HG02884 (cell line): ENCODE data around the gene GLI1.
"Not testable (repeated sequence)": the region's sequence is repeated elsewhere in the genome, so short reads cannot be mapped to it uniquely, and the experiment has no call there.

Experiments used
- ATAC-seq: cut with Tn5 transposase; IDR thresholded peaks from one replicate; pipeline ENCODE4 v1.9.1; 2021; ENCODE audit warnings: mild to moderate bottlenecking, moderate library complexity; ENCODE audit not compliant: unreplicated experiment

GLI1 gene

DNA sequence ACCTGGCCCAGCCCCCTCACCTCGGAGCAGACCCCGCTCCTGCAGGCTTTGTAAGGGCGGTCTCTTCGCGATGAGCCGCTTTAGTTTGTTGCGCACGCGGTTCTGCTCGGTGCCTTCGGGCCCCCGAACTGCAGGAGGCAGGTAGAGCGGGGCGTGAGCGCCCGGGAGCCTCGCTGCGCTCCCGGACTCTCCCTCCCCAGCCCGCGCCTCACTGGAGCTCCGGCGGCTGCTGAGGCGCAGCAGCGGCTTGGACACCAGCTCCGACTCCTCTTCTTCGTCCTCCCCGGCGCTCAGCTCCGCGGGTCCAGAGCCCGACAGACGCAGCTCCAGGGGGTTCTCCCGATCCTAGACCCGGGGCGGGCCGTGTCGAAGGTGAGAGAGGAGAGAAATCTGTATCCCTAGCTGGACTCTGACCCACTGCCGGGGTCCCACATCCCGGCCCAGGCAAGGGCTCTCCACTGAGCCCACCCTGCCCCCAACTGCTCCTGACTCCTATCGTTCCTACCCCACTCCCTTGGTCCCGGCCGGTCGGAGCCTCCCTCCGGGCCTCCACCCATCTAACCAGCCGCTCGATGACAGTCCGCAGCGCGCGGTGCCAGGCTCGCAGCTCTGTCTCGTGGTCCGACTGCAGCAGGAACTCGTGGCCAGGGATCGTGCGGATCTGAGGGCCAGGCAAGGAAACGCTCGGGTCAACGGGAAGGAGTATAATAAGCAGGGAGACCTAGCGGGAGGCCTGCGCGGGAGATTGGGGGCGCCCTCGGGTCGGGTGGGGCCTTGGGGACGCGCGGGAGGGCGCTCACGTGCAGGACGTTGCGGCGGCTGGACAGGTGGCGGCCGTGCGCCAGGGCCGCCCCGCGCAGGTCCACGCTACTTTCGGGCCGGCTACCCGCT is 15.9 kb downstream of the GLI1 start:
- ATAC-seq: no peak

DNA sequence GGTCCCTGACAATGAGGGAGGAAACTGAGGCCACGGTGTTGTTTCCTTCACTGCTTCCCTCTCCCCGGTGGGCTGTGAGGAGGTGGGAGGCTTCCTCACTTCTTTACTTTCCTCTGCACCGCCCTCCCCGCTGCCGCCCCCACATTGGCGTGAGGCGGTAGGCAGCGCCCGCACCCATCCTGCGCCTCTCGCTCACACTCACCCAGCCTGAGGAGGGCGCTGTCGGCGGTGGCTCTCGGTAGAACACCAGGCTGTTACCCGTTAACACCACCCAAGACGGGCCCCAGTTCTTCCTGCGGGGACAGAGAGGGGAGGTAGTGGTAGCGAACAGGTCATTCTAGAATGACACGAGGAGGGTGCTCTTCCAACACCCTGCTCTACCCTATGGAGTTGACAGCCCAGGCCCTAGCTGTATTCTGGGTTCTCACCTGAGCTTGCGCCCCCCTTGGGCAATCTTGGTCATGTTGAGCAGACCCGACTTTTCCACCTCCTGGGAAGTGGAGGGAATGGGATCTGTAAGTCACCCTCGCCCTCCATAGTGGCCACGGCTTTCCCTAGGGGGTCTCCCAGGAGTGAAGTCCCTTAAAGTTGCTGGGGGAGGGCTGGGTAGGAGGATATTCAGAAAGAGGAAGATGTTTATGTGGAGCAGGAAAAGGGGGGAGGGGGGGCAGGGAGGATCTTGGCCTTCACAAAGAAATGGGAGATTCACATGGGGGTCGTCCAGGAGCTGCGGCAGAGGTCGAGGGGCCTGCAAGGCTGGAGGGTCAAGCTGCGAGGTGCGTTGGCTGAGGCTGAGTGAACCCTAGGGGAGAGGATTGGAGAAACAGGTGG is 16.8 kb downstream of the GLI1 start:
- ATAC-seq: no peak

DNA sequence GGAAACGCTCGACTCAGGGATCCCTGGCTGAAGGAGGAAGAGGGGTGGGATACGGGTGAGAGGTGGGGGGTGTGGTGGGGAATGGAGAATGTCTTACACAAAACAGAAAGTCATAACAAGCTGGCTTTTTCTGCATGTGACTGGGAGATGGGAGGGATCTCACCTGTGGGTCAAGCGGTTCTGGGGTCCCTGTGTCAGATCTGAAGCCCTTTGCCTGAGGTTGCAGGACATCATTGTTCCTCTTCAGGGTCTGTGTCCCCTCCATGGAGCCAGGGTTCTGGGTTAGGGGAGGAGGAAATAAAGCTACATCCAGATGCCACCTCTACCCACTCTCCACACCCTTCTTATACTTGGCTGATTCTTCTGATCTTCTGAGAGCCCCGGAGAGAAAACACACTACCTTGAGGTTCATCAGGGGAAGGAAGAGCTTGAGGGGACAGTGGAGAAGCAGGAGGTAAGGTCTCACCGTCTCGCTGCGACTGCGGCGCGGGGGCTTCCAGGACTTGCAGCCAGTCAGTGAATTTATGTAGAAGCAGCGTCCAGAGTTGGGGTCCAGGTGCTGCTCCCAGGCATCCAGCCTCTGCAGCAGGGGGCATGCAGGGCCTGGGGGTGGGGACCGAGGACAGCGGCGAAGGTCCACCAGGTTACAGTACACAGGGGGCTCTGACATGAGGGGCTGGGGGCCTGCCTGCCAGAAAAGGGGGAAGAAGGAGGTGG is 17.6 kb downstream of the GLI1 start:
- ATAC-seq: no peak

DNA sequence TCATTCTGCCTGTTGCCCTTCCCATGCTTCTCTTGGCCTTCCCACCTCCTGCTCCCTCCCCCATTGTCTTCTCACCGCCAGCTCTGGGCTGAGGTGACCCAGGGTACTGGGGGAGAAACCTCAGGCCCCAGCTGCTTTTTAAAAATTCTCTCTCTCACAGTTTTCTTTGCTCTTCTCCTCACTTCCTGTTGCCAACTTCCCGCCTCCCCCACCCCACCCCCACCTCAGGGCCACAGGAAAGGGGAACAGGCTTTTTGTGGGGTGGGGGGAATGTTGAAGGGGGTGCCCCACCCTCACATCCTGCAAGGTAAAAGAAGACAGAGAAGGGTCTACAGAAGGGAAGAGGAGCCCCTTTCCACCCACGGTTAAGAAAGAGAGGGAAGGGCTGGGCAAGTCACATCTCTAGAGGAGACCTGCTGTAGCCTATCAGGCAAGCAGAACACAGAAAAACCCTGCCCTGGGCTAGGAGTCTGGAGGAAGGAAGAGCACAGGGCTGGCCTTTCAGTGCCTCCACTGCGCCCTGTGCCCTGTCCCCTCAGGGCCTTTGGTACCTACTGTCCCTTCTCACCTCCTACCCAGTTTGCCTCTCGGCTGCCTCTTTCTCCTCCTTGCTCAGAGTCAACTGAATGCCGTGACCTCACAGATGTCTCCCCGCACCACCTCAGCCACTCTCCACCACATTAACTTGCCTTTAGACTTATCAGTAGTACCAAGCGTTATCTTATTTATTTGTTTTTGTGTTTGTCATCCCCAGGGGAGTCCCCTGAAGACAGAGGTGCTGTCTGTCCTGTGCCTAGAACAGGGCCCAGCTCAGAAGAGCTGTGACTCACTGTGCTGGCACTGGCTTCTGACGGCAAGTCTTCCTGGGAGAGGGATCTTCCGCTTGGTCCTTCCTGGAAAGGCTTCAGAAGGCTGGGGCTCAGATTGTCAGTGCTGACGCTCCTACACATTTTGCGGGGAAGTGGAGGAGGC is 18.4 kb downstream of the GLI1 start:
- ATAC-seq: peak; percentile 41

DNA sequence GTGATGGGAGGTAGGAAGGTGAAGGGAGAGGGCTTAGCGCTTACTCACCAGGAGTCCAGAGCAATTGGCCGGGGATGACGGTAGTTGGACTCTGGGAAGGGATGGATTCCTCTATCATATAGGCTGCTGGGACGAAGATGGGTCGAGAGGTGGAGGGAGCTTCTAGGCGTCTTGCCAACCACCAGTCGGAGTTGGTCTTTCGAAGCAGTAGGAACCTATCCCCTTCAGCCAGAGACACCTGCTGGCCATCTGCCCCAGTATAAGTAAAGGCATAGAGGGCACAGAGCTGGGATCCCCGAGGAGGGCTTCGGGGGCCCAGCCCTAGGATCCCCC is 19.4 kb downstream of the GLI1 start:
- no peak for ATAC-seq

DNA sequence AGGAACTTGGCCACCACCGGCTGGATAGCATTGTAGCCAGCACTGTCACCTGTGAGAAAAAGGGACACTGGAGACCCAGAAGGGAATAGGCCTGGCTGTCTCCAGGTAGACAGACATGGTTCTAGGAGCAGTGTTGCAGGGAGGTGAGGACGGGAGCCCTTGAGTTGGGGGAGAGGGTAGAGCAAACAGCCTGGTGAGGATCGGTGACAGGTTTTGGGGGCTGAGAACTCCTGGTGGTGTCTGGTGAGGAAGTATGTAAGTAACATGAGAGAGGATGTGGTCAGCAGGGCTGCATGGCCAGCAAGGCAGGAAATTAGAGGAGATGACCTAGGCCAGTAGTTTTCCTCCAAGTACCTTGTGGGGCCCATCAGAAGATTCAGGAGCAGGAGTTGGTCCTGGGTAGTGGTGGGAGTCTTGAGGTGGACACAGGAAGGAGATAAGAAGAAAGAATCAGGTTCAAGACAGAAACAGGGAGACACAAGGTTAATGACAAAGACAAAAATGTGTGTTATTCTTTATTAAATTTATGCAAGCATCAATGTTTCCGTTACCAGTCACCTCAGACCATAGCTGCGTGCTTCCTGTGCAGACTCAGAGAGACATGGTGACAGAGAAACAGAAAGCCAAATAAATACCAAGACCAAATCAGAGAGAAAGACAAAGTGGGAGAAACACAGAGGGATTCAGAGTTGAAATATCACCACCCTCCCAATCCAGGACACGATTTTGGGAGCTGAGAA is 20.0 kb downstream of the GLI1 start, which contains the start of gene ARHGAP9:
Gene ARHGAP9, minus strand, starts transcription at position 491 of the 740 bp plus-strand sequence. Its CDS starts 460 bp downstream, at position 31.
- peak; percentile 35 for ATAC-seq

DNA sequence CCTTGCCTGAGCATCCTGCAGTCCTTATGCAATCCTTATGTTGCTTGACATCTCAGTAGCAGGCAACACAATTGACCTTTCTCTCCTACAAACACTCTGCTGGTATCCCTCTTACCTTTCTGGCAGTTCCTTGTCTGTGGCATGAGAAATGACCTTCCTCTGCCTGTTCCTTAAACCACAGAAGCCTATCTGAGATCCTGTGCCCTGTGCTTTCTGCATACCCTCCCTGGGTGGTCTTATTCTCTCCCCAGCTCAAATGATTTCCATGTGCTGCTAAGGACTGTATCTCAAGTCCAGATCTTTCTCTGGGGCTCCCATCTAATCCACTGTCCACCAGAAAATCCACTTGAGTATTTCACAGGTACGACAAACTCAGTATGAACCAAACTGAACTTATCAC is 22.1 kb downstream of the GLI1 start:
- no peak for ATAC-seq

DNA sequence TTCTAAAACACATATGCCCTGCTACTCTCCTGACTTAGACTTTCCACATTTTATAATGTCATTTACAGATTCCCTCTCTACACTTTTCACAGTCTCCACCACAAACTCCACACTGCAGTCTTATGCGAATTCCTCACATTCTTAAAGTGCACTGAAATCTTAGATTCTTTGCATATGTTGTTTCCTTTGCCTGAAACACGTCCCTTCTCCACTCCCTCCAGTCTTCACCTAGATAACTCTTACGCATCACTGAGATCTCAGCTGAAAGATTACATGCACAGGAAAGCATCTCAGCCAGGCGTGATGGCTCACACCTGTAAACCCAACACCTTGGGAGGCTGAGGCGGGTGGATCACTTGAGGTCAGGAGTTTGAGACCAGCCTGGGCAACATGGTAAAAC is 23.9 kb downstream of the GLI1 start:
- no peak for ATAC-seq

DNA sequence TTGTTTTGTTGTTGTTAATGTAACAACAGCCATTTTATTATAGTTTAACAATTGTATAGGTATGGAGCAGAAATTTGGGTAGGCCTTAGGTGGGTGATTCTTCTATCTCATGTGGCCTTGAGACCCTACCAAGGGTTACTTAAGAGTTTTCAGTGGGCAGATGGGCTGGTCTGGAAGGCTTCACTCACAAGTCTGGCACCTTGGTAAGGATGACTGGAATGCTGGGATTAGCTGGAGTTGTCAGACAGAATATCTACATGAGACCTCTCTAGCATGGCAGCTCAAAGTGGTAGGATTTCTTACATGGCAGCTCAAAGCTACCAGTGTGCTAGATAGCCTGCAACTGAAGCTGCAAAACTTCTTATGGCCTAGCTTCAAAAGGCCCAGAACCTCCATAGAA is 26.1 kb downstream of the GLI1 start:
- no peak for ATAC-seq

DNA sequence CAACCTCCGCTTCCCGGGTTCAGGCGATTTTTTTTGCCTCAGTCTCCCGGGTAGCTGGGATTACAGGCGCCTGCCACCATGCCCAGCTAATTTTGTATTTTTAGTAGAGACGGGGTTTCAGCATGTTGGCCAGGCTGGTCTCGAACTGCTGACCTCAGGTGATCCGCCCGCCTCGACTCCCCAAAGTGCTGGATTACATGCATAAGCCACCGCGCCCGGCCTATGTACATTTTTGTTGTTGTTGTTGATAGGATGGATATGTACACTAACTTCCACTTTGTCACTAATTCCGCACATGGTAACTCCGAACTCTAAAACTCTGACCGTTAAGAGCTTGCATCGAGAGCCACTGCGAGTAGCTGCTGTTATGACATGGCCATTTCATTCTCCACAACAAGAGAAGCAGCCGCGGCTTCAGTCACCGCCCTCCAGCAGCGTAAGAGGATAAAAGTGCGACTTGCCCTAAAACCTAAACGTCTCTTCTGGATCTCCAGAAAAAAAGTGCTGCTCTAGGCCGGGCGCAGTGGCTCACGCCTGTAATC is 27.5 kb downstream of the GLI1 start:
- ATAC-seq: no peak

DNA sequence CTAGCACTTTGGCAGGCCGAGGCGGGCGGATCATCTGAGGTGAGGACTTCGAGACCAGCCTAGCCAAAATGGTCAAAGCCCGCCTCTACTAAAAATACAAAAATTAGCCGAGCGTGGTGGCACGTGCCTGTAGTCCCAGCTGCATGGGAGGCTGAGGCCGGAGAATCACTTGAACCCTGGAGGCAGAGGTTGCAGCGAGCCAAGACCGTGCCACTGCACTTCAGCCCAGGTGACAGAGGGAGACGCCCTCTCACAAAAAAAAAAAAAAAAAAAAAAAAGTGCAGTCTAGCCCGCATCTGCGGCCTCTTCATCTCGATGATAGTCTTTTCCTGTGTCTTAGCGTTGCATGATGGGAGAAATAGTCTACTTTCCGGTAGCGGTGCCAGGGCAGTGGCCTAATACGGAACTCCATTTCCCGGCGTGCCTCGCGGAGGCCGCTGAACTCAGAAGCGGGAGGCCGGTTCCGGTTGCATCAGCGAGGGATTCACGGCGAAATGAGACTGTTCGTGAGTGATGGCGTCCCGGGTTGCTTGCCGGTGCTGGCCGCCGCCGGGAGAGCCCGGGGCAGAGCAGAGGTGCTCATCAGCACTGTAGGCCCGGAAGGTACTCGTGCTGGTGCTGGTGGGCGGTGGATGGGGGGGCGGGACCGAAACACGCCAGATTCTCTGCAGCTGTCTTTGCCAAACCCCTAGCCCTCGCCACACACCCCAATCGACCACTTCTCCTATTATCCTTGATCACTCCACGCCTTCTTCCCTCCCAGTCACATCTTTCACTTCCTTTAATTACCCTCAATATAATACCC is 28.2 kb downstream of the GLI1 start, which contains the start of gene MARS1:
Gene MARS1, plus strand, starts transcription at position 472 of the 805 bp plus-strand sequence. Its CDS starts 23 bp downstream, at position 495.
- peak; percentile 97 for ATAC-seq

DNA sequence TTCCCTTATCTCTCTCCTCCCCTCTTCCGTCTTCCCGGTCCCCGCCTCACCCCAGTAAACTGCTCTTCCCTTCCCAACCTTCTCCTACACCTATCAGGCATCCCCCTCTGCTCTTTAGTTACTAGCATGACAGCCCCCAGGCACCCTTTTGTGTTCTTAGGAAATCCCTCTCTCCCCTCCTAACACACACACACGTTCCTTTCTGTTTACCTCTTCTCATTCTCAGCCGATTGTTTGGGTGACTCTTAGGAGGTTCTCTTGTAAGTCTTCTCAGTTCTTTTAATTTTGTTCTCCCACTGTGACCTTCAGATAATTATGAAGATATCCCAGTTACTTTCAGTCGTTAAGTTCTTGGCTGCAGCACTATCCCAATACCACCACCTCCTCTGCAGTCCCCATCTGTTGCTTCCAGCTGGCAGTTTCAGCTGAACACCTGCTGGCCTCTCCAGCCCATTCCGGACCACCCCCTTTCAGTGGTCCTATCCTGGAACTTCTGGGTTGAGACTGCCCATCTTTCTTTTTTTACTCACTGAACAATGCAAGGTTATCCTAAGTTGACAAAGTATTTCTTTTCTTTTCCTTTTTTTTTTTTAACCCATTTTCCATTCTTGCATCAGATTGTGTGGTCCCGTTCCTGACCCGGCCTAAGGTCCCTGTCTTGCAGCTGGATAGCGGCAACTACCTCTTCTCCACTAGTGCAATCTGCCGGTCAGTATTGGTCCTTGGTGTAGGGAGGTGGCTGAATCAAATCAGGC is 29.0 kb downstream of the GLI1 start:
- no peak for ATAC-seq

DNA sequence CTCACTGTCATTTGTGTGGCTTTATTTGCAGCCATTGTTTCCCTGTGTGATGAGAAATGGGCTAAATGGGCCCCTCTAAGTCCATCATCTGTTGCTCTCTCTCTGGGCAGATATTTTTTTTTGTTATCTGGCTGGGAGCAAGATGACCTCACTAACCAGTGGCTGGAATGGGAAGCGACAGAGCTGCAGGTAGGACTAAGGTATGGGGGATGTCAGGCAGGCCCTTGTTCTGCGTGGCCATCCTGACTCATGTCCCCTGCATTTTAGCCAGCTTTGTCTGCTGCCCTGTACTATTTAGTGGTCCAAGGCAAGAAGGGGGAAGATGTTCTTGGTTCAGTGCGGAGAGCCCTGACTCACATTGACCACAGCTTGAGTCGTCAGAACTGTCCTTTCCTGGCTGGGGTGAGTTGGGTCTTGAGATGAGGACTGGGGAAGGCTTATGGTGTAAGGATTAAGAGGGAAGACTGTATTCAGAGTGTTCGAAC is 29.6 kb downstream of the GLI1 start:
- ATAC-seq: no peak

DNA sequence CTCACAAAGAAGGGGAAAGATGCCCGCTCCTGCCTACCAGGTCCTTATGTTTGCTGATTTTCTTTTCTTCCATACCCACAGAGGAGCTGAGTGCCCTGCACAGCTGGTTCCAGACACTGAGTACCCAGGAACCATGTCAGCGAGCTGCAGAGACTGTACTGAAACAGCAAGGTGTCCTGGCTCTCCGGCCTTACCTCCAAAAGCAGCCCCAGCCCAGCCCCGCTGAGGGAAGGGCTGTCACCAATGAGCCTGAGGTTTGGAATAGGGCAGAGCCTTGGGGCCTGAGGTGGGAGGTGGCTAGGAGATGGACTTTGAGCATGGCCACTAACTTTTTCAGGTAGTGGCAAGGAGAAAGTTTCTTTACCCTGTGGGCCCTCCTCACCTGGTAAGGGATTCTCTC is 30.5 kb downstream of the GLI1 start:
- no peak for ATAC-seq

DNA sequence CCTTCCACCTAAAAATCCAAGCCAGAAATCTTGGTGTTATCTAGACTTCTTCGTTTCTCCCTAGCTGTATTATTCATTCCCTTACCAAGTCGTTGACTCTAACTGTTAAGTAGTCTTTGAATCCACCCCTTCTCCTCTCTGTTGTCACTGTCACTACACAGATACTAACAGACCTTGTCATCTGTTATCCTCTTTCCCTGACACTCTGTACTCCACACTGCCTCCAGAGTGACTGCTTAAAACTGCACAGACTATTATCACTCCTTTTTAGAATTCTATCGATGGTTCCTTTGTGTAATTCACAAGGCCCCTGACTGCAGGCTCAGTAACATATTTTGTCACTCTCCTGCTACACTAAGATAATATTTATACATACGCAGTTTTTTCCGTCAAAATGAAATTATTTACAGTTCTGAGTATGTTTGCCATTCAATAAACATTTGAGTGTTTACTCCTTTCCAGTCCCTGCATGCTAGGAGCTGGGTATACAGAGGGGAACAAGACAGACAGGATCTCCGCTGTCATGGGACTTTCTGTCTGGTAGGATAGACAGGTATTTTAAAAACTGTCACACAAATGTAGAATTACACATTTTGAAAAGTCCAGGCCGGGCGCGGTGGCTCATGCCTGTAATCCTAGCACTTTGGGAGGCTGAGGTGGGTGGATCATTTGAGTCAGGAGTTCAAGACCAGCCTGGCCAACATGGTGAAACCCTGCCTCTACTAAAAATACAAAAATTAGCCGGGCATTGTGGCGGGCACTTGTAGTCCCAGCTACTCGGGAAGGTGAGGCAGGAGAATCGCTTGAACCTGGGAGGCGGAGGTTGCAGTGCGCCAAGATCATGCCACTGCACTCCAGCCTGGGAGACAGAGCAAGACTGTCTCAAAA is 32.1 kb downstream of the GLI1 start:
- ATAC-seq: no peak

DNA sequence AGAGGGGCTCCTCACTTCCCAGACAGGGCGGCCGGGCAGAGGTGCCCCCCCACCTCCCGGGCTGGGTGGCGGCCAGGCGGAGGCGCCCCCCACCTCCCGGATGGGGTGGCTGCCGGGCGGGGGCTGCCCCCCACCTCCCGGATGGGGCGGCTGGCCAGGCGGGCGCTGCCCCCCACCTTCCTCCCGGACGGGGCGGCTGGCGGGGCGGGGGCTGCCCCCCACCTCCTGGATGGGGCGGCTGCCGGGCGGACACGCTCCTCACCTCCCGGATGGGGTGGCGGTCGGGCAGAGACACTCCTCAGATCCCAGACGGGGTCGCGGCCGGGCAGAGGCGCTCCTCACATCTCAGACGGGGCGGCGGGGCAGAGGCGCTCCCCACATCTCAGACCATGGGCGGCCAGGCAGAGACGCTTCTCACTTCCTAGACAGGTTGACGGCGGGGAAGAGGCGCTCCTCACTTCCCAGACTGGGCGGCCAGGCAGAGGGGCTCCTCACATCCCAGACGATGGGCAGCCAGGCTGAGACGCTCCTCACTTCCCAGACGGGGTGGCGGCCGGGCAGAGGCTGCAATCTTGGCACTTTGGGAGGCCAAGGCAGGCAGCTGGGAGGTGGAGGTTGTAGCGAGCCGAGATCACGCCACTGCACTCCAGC is 35.6 kb downstream of the GLI1 start:
- ATAC-seq: not testable (repeated sequence)
